AG10803 (cell line): Measurements from ENCODE around the gene PLEKHG3.

Experiments used
- DNase-seq: peaks from one replicate; pipeline ENCODE4 v3.0.0; 2010; ENCODE audit warnings: low read depth
- H3K4me3 ChIP-seq: 2 replicates; pipeline ENCODE4 v1.5.1; 2011; ENCODE audit warnings: mild to moderate bottlenecking, low read length, control low read depth
- CTCF ChIP-seq: conservative IDR thresholded peaks from 2 replicates; pipeline ENCODE4 v1.5.1; 2011; ENCODE audit warnings: mild to moderate bottlenecking, low read length, control low read depth, inconsistent platforms

PLEKHG3 gene

GRCh38 chr14:64758691-64759554 is 54.7 kb downstream of the PLEKHG3 start:
- DNase-seq: peak; percentile 94
- no peak for TF ChIP-seq CTCF
- H3K4me3 ChIP-seq: no peak overlapping the region

- no peak for TF ChIP-seq CTCF
- no peak overlapping the region for H3K4me3 ChIP-seq
- DNase-seq: no peak
Measured at GRCh38 chr14:64759555-64759938, 55.3 kb downstream of the PLEKHG3 start.

- H3K4me3 ChIP-seq: no peak overlapping the region
- peak; percentile 63 for TF ChIP-seq CTCF
- peak; percentile 17 for DNase-seq
Measured at GRCh38 chr14:64760146-64760755, 56.0 kb downstream of the PLEKHG3 start.

GRCh38 chr14:64760916-64761315 is 56.7 kb downstream of the PLEKHG3 start:
- TF ChIP-seq CTCF: no peak
- no peak overlapping the region for H3K4me3 ChIP-seq
- DNase-seq: no peak

GRCh38 chr14:64761441-64762043 is 57.3 kb downstream of the PLEKHG3 start:
- no peak for DNase-seq
- TF ChIP-seq CTCF: 0 out of 2 replicates have a peak, but pooled peaks have one; percentile 16
- H3K4me3 ChIP-seq: no peak overlapping the region

GRCh38 chr14:64762044-64763034 is 58.1 kb downstream of the PLEKHG3 start:
- no peak overlapping the region for H3K4me3 ChIP-seq
- TF ChIP-seq CTCF: no peak
- peak; percentile 80 for DNase-seq
